Fibroblast of lung (primary cell): ENCODE measurements around the gene MAJIN.

Source experiments
- CTCF ChIP-seq, 2 donors: IDR thresholded peaks in 1 of 2; conservative IDR thresholded peaks in 1 of 2; 1 replicate in 1 of 2; 2 replicates in 1 of 2; pipeline ENCODE4 v1.5.1; 2011 to 2012; ENCODE audit warnings: low read length in 2 of 2, control low read depth in 1 of 2, inconsistent platforms in 1 of 2, low read depth in 1 of 2, mild to moderate bottlenecking in 1 of 2
- EZH2 ChIP-seq: IDR thresholded peaks from 2 replicates; pipeline ENCODE4 v1.5.1; 2012; ENCODE audit warnings: low read length, control low read depth, mild to moderate bottlenecking; ENCODE audit errors: missing control alignments

- TF ChIP-seq CTCF (conservative IDR thresholded peaks at IDR 0.05 in 1 of 2, IDR thresholded peaks at IDR 0.05 in 1 of 2; ENCODE audit: low read depth in 1 of 2, low read length in 2 of 2) (no peak), EZH2 (no peak)
These were observed 51.8 kb downstream of the MAJIN start for GRCh38 chr11:64920124-64920523.
